Measurements from ENCODE around the gene MPLKIP. TPM values are rescaled to one million over a fixed set of nuclear protein-coding genes. Genes with fewer than 3 reads are reported as not detected.
A peak's percentile ranks its signal among the peaks of the same experiment; 100 is the strongest.

The MPLKIP gene
- total RNA-seq, 1 experiment from 2014 or later, result 43.2 TPM

DNA sequence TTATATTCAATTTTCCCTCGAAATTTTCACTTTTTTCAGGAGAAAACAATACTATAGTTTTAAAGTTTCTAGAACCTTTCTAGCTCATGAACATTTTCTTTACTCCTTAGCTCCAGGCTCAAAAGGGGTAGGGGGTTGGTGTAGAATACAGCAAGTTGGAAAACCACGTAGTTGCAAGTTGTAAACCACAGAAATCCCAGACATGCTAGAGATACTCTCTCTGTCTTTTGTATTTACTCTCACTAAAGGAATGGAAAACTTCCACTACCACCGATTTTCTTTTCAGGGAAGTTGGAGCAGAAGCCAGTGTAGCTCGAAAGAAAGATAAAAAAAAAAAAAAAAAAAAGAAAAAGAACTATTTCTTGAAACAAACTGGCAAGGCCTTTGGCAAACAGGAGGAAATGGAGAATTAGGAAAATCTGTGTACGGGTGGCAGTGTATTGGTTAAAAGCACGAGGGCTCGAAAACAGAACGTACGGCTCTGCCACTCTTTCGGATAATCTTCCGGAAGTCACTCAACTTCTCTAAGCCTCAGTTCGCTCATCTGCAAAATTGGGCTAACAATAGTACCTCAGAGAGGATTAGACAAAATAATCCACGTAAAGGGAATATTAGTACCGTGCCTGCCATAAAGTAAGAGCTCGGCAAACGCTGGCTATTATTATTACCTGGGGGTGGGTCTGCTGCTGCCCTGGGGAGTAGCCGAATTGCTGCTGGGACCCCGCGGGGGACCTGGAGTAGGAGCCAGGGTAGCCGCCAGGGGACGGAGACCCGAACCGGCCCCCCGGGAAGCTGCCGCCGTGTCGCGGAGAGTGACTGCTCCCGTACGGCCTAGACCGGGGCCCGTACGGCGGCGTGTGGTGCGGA lies 628 bp downstream of the MPLKIP start:
- Histone ChIP-seq H3K18ac (ENCODE audit: insufficient read length, low read depth, low read length) (no peak overlapping the region), H2AFZ (ENCODE audit: low read length) (no peak overlapping the region), H2BK5ac (ENCODE audit: insufficient read length, low read length) (no peak overlapping the region), H3K27ac (ENCODE audit: insufficient read length, low read depth, low read length) (no peak overlapping the region), H3K4me1 (ENCODE audit: insufficient read depth, low read length) (no peaks in the 10 kb centered on the region), H3K56ac (ENCODE audit: insufficient read length, low read depth, low read length) (no peak overlapping the region), H3K9ac (ENCODE audit: extremely low read depth, insufficient read length, low read length) (peak overlapping the region; percentile 80), H3K9me3 (ENCODE audit: control insufficient read depth, low read depth, low read length) (no peaks in the 10 kb centered on the region), H3K27me3 (ENCODE audit: insufficient read depth, low read length) (no peaks in the 10 kb centered on the region; the same call in 1 of the 2 replicates), H3K4me2 (ENCODE audit: insufficient read depth, insufficient read length, low read length) (peak overlapping the region; percentile 65), H2BK15ac (ENCODE audit: low read depth, low read length) (no peak overlapping the region), H4K5ac (ENCODE audit: insufficient read length, low read depth, low read length) (no peak overlapping the region), H3T11ph (ENCODE audit: low read length) (no peak overlapping the region), H3K23ac (ENCODE audit: insufficient read length, low read depth, low read length) (no peak overlapping the region), H2BK120ac (ENCODE audit: low read depth, low read length, poor library complexity, severe bottlenecking) (no peak overlapping the region), H3K79me2 (ENCODE audit: insufficient read depth, low read length) (peaks cover 7% of the 10 kb centered on the region; the same call in 1 of the 2 replicates), H4K20me1 (ENCODE audit: control insufficient read depth, insufficient read depth, insufficient read length) (no peaks in the 10 kb centered on the region), H3K4ac (ENCODE audit: low read depth, low read length) (no peak overlapping the region), H4K8ac (replicated peaks; ENCODE audit: insufficient read length, low read depth, low read length) (no peak overlapping the region), H3K14ac (ENCODE audit: insufficient read depth, low read length) (peak overlapping the region; percentile 21; the same call in 1 of the 2 replicates), H2AK5ac (ENCODE audit: insufficient read length, low read length) (no peak overlapping the region), H2BK20ac (ENCODE audit: low read depth, low read length, poor library complexity, severe bottlenecking) (no peak overlapping the region), H4K91ac (ENCODE audit: insufficient read length, low read depth, low read length) (no peak overlapping the region), H3K23me2 (ENCODE audit: insufficient read length, low read depth, low read length, poor library complexity, severe bottlenecking) (no peaks in the 10 kb centered on the region), H3K79me1 (ENCODE audit: insufficient read depth, low read depth, low read length, poor library complexity, severe bottlenecking) (no peaks in the 10 kb centered on the region), H2BK12ac (ENCODE audit: insufficient read length, low read depth, low read length) (no peak overlapping the region)
- peaks cover 0 to 15% (median 2%) of the 10 kb centered on the region in 3 experiments; a peak in 3 of 7 replicates for H3K36me3 Mint-ChIP-seq (ENCODE audit: insufficient read depth in 1 of 3, low read depth in 3 of 3)
- peaks cover 11 to 12% of the 10 kb centered on the region in 2 experiments for H3K4me1 Mint-ChIP-seq
- H3K27me3 Mint-ChIP-seq (ENCODE audit: low read depth), result peaks cover 16% of the 10 kb centered on the region
- H3K9me3 Mint-ChIP-seq, result no peaks in the 10 kb centered on the region; a peak in 1 of 5 replicates
- TF ChIP-seq CTCF (conservative IDR thresholded peaks at IDR 0.05), result no peak
- peak overlapping the region; percentile 78 to 87 (median 83); a peak in 5 of 7 replicates for H3K27ac Mint-ChIP-seq
- peak overlapping the region; percentile 94 to 96 for H3K4me3 Mint-ChIP-seq
- no CpG with 5 or more reads among the region's 36 CpGs for WGBS (ENCODE audit: extremely low coverage, insufficient read length, low lambda C conversion rate)
- DNase-seq, result no peak
